AG08396 (cell line): ENCODE results near the gene ARSD.
"Not testable (repeated sequence)": the region's sequence is repeated elsewhere in the genome, so short reads cannot be mapped to it uniquely, and the experiment has no call there.

ENCODE experiments used
- DNase-seq: peaks from one replicate; pipeline ENCODE4 v3.0.0; 2012; ENCODE audit warnings: low spot score, mixed read lengths

Gene ARSD

DNA sequence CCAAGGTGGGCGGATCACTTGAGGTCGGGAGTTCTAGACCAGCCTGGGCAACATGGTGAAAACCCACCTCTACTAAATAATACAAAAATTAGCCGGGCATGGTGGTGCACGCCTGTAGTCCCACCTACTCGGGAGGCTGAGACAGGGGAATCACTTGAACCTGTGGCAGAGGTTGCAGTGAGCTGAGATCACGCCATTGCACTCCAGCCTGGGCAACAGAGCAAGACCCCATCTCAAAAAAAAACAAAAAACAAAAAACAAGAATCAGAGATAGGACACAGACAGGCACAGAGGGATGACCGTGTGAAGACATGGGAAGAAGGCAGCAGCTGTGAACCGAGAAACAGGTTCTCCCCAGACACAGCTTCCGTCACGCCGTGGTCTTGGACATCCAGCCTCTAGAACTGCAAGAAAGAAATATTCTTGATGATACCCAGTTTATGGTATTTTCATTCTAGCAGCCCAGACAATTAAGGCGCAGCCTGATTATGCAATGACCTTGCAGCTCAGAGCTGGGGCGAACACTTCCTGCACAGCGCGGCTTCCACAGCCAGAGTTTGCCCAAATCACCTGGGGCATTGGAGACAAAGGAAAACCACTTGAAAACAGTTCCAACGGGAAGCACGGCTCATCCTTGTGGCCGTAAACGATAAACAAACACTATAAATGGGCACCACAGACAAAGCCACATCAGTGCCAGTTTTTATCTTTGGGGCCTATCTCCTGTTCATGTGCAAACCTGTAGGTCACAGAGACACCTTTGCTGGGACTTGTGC is 4.2 kb upstream of the ARSD start:
- no peak for DNase-seq

DNA sequence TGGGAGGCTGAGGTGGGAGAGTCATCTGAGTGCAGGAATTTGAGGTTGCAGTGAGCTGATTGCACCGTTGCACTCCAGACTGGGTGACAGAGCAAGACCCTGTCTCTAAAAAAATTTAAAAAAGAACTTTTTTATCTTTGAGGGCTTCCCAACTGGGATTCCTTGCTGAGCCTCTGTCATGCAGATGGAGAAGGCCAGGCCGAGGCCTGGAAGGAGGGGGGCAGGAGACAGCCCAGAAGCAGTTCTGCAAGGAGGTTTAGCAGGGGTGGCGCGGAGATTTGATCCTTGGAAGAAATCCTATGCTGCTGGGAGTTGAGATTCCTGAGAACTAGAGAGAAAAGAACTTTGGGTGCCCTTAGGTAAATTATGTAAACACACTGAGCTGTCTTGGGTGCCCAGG is 2.5 kb upstream of the ARSD start:
- no peak for DNase-seq

DNA sequence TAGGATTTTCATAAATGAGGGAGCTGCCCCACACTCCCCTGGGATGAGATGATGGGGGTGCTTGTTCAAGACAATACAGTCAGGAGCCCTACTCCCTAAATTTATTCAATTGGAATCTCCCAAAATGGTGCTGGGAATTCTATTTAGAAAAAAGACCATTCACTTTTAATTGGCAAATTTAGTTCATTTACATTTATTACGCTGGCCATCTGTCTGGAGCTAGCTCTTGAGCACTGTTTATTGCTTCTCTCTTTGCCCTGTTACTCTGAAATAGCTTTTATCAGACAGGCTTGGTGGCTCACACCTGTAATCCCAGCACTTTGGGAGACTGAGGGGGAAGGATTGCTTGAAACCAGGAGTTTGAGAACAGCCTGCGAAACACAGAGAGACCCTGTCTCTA is 2.0 kb upstream of the ARSD start:
- DNase-seq = no peak

DNA sequence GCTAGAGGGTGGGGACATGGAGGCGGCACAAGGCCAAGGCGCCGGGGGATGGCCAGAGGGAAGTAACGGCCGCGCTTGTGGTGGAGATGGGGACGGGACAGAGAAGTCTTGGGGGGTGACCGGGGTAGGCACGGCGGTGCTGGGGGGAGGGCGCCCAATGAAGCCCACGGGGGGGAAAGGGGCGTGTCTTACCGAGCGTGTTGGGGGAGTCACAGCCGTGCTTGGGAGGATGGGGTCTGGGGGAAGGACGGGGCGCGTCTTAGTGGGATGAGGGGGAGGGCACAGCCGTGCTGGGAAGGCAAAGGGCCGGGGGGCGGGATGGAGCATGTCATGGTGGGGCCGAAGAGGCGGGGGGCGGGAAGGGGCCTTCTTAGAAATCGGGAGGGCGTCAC is 952 bp downstream of the ARSD start:
- peak; percentile 61 for DNase-seq

DNA sequence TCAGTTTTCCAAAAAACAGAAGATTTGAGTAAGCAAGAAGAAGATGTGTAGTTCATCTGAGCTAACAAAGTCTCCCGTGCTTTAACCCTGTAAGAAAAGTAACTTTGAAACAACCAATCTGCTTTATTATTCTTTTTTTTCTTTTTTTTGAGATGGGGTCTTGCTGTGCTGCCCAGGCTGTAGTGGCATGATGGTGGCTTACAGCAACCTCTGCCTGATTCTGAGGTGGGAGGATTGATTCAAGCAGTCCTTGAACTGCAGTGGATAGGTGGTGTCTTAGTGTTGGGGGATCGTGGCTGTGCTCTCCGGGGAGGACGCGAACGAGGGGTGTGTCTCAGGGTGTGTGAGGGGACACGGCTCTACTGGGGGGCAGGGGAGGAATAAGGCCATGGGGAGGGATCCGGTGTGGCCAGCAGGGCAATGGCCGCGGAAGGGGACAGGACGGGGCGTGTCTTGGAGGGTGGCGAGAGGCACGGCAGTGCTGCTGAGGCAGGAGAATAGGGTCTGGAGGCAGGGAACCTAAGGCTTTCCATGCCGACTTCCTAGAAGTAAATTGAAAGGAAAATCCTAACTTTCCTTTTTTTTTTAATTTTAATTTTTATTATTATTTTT is 2.4 kb downstream of the ARSD start:
- DNase-seq = no peak

DNA sequence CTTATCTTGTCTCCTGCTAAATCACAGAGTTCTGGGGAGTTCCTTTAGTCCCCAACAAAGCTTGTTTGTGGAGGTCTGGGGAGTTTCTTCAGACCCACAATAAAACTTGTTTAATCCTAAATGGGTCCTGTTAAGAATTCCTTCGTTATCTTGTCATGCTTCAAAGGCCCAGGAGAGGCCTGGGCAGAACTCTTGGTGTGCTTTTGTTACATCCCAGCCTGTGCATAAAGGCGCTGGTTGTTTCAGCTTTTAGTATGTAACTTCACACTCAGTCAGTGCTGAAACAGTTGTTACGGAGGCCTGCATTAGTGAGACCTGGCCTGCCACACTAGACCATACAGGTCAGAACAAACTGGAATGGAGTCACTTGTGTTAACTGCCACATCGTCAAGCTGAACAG is 2.9 kb downstream of the ARSD start:
- DNase-seq = not testable (repeated sequence)

DNA sequence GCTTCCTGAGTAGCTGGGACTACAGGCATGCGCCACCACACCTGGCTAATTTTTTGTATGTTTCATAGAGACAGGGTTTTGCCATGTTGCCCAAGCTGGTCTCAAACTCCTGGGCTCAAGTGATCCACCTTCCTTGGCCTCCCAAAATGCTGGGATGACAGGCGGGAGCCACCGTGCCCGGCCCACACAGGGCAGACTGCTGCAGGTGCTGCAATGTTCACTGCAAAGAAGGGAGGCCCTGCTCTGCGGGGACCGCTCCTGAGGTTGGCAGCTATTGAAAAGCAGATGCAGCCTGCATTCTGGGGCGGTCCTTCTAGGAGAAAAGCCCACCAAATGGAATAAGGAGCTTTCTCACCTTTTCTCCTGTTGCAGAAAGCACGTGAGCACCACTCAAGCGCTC is 5.0 kb downstream of the ARSD start:
- no peak for DNase-seq

DNA sequence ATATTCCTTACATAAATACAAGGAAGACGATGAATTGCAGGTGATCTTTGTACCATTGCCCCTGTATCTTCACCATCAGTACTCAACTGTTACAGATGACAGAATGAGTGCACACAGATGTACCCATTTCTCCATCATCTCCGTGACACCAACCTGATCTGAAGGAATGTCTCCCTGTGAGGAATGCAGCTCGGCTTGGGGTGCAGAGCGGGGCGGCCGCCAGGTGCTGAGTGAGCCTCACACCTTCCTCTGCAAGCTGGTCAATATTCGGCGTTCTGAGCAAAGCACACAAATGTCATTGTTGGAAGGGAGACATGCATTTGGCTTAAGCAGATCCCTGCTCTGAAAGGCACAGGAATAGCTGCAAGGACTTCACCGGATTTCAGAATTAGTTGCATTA is 7.4 kb downstream of the ARSD start:
- no peak for DNase-seq

DNA sequence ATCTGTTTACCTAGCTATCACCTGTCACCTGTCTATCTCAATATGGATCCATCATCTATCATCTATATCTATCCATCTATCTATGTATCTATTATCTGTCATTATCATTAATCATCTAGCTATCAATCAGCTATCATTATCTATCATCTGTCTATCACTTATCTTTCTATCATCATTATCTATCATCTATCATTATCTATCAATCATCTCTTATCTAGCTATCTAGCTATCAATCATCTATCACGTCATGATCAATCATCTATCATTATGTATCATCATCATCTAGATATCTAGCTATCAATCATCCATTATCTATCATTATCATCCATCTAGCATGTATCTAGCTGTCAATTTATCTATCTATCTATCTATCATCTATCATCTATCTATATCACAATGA is 7.9 kb downstream of the ARSD start:
- DNase-seq = no peak

DNA sequence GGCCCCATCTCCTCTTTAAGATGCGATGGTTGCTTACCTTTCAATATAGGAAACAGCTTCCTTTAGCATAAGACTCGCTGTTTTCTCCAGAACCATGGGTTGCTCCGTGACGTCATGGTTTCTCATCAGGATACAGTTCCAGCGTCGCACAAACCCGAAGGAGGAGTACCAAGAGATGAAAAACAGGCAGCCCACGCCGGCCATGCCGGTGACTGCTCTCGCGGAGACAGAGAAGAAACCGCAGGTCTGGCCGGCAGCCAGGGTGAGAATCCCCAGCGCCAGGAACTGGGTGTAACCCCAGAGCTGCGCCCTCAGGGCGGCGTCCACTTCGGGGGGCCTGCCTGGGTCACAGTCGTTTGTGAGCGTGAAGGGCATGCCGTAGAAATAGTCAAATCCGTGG is 11.4 kb downstream of the ARSD start:
- DNase-seq = no peak

DNA sequence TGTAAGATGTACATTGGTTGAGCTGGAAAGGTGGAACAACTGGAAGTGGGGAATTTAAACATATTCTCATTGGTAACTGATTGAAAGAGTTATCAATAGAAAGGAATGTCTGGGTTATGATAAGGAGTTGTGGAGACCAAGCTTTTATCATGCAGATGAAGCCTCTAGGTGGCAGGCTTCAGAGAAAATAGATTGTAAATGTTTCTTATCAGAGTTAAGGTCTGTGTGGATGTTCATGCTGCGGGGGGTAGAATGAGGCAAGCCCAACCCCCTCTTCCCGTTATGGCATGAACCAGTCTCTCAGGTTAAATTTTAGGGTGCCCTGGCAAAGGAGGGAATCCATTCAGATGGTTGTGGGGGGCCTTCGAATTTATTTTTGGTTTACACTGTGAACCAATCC is 16.0 kb downstream of the ARSD start:
- DNase-seq = no peak

DNA sequence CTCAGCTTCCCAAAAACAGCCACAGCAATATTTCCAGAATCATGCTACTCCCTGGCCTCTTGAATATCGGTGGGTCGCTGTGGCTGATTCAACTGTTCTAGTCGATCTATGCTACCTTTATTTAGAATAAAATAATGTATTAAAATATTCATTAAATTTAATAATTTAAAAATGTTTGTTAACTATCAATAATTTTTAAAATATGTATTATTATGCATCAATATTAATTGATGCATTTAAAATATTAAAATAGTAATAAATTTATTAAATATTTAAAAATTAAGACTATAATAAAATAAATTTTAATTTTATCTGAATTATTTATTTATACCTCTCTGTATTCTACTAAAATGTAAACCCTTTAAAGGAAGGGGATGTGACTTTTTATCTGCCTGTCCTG is 19.0 kb downstream of the ARSD start:
- no peak for DNase-seq

DNA sequence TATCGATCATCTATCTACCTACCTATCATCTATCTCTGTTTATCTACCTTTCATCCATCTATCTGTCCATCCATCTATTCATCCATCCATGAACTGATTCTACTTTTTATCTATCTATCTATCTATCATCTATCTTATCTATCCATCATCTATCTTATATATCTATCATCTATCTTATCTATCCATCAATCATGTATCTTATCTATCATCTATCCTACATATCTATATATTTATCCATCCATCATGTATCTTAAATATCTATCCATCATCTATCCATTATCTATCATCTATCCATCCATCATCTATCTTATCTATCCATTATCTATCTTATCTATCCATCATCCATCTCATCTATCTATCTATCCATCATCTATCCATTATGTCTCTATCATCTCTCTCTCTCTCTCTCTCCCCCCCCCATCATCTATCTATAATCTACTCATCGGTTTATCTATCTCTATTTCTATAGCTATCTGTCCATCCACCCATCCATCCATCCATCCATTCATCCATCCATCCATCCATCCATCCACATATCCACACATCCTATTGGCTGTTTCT is 20.9 kb downstream of the ARSD start:
- DNase-seq = no peak

DNA sequence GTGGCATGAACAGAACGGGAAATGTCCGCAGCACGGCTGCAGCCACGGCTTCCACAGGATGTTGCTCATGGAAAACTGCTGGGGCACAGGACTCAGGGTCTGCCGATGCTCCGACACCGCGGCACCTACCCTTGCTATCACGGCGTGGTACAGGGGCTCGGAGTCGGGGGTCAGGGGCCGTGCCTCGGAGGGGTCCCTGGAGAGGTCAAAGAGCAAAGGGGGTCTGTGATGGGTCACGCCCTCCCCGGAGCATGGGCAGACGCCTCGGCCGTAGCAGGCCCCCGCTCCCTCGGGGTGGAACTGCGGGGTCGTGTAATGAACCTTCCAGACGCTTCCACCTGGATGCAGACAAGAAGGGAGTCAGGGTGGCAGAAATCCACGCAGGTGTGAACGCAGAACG is 21.8 kb downstream of the ARSD start:
- DNase-seq = no peak

DNA sequence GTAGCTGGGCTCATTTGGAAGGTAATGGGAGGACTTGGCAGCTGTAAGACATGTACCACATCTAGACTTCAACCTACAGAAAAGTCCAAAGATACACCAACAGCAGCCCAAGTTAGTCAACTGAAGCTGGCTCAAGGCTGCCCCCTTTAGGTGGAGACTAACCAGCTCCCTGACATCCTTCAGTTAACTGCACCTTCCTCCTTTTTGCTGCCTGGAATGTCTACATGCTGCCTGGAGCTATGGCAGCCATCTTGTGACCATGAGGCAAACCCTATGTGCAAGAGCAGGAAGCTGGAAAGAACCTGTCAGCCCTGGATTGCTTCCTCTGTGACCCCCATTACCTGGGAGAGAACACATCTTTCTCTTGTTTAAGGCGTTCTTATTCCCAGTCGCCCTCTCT is 25.8 kb downstream of the ARSD start:
- no peak for DNase-seq

DNA sequence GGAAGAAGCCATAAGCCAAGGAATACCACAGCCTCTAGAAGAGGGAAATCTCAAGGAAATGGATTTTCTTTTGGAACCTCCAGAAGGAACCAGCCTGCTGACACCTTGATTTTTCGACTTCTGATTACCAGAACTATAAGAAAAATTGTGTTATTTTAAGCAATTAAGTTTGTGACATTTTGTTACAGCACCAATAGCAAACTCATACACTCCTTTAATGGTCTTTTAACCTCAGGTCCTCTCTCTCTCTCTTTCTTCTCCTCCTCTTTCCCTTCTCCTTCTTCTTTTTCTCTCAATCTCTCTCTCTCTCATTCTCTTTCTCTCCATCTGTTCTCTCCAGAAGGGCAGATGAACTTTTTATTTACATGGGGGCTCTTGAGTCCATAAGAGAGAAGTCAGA is 26.3 kb downstream of the ARSD start:
- no peak for DNase-seq

DNA sequence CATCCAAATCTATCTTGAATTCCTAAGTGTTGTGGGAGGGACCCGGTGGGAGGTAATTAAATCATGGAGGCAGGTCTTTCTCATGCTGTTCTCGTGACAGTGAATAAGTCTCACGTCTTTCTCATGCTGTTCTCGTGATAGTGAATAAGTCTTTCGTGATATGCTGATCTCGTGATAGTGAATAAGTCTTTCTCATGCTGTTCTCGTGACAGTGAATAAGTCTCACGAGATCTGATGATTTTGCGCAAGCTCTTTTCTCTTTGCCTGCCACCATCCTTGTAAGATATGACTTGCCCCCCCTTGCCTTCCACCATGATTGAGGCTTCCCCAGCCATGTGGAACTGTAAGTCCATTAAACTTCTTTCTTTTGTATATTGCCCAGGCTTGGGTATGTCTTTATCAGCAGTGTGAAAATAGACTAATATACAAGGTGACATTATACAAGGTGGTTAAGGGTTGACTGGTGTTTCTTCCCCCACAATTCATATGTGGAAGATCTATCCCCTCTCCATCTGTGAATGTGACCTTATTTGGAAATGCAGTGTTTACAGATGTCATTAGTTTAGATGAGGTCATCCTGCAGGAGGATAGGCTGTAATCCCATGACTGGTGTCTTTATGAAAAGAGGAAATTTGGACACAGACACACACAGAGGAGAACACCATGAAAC is 27.6 kb downstream of the ARSD start:
- no peak for DNase-seq

DNA sequence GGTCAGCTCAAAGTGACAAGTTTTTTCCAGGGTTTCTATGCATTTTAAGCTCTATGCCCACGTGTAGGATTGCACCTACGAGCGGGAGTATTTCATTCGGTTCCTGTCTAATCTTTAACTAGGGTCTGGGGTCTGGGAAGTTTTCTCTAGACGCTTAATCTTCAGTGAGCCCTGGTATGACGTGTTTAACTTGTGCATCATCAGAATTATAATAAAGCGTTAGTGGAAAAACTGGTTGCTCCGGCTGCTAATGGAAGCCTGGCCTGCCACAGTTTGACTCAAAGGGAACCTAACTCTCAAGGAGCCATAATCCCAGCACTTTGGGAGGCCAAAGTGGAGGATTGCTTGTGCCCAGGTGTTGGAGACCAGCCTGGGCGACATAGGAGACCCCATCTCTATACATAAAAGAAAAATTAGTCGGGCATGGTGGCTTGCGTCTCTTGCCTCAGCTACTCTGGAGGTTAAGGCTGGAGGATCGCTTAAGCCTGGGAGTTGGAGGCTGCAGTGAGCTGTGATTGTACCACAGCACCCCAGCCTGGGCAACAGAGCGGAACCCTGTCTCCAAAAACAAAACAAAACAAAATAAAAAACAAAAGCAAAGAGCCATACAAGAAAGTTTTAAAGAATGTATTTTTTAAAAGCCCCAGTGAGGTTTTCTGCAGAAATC is 30.2 kb downstream of the ARSD start:
- DNase-seq = no peak

DNA sequence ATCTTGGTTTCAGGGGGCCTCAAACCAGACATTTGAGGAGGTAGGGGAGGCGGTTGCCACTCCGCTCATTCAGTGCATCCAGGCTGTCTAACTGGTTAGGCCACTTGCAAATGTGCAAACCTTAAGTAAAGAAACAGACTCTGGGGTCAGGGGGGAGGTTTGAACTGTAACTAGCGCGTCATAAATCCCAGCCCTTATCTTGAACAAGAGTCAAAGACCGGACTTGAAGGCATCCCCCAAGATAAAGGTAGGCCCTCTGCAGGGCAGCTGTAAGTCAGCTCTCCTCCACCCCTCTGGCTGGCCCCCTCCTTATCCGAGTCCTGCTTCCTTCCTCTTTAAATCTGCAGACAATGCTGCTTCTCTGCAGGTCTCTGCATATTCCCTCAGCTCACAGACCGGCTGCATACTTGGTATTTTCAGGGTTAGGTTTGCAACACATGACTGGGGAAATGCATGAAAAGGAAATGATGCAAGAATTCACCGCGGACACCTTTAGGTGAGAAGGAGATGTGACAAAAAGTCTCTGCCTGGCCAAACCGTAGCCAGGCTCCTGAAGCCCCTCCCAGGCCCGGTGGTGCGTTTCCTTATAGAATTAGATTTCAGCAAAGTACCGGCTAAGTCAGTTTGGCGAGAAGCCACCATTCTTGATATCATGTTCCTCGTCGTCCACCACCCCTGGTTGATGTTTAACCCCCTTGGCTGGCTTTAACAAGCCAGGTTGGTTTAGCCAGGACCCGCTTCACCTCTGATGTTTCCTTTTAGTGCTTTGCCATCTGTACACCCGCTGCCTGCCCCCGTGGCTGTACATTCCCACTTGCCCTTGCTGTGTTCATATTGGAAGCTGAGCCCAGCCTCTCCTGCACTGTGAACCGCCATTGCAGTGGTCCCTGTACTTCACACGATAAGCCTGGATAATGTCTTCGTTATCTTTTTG is 31.2 kb downstream of the ARSD start:
- not testable (repeated sequence) for DNase-seq

DNA sequence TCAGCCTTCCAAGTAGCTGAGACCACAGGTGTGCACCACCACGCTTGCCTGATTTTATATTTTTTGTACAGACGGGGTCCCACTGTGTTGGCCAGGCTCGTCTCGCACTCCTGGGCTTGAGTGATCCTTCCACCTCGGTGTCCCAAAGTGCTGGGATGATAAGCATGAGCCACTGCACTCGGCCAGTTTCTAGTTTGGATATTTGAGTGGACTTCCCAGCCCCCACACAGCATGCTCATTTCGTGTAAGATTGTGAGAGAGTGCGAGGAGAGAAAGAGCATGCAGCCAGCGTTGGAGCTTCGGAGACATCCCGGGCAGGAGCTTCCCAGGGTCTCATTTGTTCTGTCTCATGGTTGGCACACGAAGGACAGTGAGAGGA is 31.8 kb downstream of the ARSD start:
- DNase-seq = no peak

DNA sequence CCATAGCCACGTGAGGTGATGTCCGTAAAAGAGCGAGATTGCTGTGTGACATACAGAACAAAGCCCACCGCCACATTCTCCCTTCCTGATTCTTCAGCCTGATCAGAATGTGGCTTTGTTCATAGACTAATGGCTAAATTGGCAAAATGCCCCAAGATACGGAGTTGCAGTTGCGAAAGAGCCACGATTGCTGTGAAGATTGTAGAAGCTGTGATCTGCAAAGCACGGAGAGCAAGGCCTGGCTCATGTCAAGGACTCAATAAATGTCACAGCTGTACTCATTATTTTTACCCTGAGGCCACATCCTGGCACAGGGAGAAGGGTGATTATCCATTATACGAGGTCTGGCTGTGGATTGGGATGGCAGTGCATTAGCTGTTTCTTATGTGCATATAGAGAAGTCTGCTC is 34.2 kb downstream of the ARSD start:
- no peak for DNase-seq

DNA sequence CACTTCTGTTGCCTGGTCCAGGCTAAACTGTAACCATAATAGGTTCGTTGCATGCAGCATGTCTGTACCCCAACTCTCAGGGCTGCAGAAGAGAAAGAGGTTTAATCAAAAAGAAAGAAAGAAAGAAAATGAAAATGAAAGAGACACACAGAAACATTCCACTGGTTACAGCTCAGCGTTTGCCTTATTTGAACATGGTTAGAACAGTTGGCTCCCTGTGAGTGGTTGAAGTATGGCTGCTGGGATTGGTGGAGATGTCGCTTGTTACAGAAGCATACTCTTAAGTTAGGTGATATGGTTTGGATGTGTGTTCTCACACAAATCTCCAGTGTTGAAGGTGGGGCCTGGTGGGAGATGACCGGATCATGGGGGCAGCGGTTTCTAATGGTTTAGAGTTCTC is 36.3 kb downstream of the ARSD start:
- no peak for DNase-seq
